22Rv1 (cell line): ENCODE measurements around the gene RAP1GAP2.

Experiments
- CTCF ChIP-seq: fragments of 450-650 bp; IDR thresholded peaks from 2 replicates; pipeline ENCODE4 v1.5.1; 2017; ENCODE audit warnings: mild to moderate bottlenecking
- ZFX ChIP-seq: fragments of 450-650 bp; IDR thresholded peaks from 2 replicates; pipeline ENCODE4 v1.6.1; 2017; ENCODE audit warnings: antibody characterized with exemption, borderline replicate concordance

DNA sequence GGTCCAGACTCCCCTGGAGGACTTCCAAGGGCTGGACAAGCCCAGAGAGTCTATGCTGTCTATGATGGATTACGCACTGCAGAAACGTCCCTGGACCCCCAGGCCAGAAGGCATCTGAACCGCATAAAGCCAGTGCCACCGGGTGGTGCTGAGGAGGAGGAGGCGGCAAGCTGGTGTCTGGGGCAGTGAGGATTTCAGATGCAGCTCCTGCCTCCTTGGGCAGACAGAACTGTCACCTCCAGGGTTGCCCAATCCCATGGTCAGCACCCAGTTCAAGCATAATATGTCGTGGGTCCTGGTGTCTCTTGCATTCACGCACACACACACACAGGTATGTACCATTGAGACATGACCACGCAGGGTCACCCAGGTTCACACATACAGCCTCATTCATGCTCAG lies 25.6 kb downstream of the RAP1GAP2 start:
- no peak for TF ChIP-seq CTCF
- no peak for TF ChIP-seq ZFX
